Choroid plexus epithelial cell (primary cell): ENCODE results near the gene SRRM3.
"Not testable (repeated sequence)": the region's sequence is repeated elsewhere in the genome, so short reads cannot be mapped to it uniquely, and the experiment has no call there.

Source experiments
- DNase-seq: peaks from one replicate; pipeline ENCODE4 v3.0.0-alpha.2; 2010; ENCODE audit warnings: low read depth
- H3K4me3 ChIP-seq: 2 replicates; pipeline ENCODE4 v1.5.1; 2011; ENCODE audit warnings: low read depth, mild to moderate bottlenecking, control low read depth, low read length, moderate library complexity
- TF ChIP-seq, protein P1 (sequence below): conservative IDR thresholded peaks from 2 replicates; pipeline ENCODE4 v1.5.1; 2011; ENCODE audit warnings: low read depth, mild to moderate bottlenecking, control low read depth, inconsistent platforms, low read length, moderate library complexity

Gene SRRM3

DNA sequence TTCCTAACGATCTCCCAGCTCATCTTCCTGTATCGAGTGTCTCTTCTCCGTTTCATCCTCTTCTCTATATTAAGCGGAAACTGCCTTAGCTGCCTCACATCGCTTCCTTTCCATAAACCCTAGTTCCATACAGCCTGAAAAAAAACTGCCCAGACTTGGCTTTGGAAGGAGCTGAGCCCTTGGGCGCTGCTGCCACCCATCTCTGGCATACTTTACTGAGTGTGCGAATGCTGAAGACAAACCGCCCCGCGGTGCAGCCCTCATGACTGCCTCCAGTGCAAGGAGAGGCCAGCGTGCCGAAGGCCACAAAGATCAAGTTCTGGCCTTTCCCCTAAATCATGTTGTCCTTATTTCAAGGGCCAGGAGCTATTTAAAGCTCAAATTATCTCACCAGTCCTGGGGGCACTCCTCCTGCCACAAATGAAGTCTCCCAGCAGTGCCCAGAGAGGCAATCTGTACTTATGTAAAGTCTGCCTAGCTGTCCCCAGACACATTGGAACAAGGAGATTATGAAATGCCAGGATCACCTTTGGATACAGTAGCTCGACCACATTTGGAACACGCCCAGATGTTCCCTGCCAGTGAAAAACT, 131.9 kb downstream of the SRRM3 start:
- peak; percentile 36 for DNase-seq
- H3K4me3 ChIP-seq, result no peak overlapping the region
- TF ChIP-seq, protein P1, sequence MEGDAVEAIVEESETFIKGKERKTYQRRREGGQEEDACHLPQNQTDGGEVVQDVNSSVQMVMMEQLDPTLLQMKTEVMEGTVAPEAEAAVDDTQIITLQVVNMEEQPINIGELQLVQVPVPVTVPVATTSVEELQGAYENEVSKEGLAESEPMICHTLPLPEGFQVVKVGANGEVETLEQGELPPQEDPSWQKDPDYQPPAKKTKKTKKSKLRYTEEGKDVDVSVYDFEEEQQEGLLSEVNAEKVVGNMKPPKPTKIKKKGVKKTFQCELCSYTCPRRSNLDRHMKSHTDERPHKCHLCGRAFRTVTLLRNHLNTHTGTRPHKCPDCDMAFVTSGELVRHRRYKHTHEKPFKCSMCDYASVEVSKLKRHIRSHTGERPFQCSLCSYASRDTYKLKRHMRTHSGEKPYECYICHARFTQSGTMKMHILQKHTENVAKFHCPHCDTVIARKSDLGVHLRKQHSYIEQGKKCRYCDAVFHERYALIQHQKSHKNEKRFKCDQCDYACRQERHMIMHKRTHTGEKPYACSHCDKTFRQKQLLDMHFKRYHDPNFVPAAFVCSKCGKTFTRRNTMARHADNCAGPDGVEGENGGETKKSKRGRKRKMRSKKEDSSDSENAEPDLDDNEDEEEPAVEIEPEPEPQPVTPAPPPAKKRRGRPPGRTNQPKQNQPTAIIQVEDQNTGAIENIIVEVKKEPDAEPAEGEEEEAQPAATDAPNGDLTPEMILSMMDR, result no peak

DNA sequence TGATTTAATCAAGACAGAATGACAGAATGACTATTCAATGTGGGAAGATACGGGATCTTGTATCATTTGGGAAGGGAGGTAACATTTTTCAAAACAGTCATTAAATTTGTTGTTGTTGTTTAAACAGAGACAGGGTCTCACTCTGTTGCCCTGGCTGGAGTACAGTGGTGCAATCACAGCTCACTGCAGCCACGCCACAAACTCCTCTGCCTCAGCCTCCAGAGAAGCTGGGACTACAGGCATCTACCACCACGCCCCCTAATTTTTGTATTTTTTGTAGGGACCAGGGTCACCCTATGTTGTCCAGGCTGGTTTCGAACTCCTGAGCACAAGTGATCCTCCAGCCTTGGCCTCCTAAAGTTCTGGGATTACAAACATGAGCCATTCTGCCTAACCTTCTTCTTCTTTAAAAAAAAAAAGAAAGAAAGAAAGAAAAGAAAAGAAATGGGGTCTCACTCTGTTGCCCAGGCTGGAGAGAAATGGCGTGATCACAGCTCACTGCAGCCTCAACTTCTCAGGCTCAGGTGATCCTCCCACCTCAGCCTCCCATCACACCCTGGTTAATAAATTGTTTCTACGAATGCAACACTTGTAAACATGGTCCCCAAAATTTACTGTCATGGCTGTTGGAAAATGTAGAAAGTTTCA, 132.7 kb downstream of the SRRM3 start:
- DNase-seq, result no peak
- TF ChIP-seq, protein P1, result no peak
- no peak overlapping the region for H3K4me3 ChIP-seq

DNA sequence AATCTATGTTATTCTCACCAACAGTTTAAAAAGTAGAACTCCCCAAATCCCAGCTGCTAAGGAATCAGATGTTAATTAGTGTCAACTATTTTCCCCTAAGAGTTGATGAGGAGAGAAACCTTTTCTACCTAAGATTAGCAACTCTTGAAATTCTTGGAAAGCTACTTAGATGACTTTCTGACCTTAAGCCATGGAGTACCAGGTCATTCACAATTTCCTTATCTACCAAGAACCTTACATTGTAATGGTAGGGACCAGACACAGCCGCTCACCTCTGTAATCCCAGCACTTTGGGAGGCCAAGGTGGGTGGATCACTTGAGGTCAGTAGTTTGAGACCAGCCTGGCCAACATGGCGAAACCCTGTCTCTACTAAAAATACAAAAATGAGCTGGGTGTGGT, 133.7 kb downstream of the SRRM3 start:
- not testable (repeated sequence) for DNase-seq

DNA sequence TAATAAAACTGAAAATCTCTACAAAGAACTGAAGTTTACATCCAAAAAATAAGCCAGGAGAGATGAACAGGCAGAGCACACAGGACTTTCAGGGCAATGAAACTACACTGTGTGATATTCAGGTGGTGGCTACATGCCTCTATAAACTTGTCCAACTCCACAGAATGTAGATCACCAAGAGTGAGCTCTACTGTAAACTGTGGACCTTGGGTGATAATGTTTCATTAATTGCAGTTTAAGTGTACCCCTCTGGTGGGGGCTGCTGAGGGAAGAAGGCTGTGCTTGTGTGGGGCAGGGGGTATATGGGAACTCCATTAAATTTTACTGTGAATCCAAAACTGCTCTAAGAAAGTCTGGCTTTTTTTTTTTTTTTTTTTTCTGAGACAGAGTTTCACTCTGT, 134.4 kb downstream of the SRRM3 start:
- TF ChIP-seq, protein P1, result no peak
- DNase-seq, result no peak
- no peak overlapping the region for H3K4me3 ChIP-seq

More for the DNA sequence above, 133.7 kb downstream of the SRRM3 start:
- H3K4me3 ChIP-seq, result not testable (repeated sequence)
